Ovary (tissue), 9 donors: ENCODE measurements around the gene TUBB4B. TPM values are rescaled to one million over a fixed set of nuclear protein-coding genes. Genes with fewer than 3 reads are reported as not detected.

Experiments
- DNase-seq, 5 donors: peaks; one replicate each; pipeline ENCODE4 v3.0.0-alpha.2; 2019 to 2020
- H3K27ac ChIP-seq, 2 donors: fragments of 200-600 bp; one replicate each; pipeline versions ENCODE4 v1.5.1 to v1.8.0; 2019 to 2022
- H3K27me3 ChIP-seq: fragments of 200-600 bp; one replicate; pipeline ENCODE4 v1.8.0; 2022
- H3K36me3 ChIP-seq: fragments of 200-600 bp; sonication (generic); one replicate; pipeline ENCODE4 v1.5.1; 2019
- H3K4me1 ChIP-seq: one replicate; pipeline ENCODE4 v1.8.1; 2013; ENCODE audit warnings: mild to moderate bottlenecking, moderate library complexity; ENCODE audit not compliant: insufficient read depth
- H3K4me3 ChIP-seq: fragments of 200-600 bp; sonication (generic); one replicate; pipeline ENCODE4 v1.5.1; 2017
- H3K9me3 ChIP-seq, 2 donors: fragments of 200-600 bp in 1 of 2; sonication (generic) in 1 of 2; one replicate each; pipeline versions ENCODE4 v1.5.1 to v1.8.1; 2013 to 2019; ENCODE audit warnings: mild to moderate bottlenecking in 1 of 2, moderate library complexity in 1 of 2
- EP300 ChIP-seq: sonication (generic); formaldehyde crosslinking; IDR thresholded peaks from one replicate; pipeline ENCODE4 v1.6.1; 2017; ENCODE audit warnings: antibody characterized with exemption
- POLR2A ChIP-seq: fragments of 450-650 bp; IDR thresholded peaks from one replicate; pipeline ENCODE4 v1.6.1; 2017; ENCODE audit warnings: antibody characterized with exemption, mild to moderate bottlenecking, moderate library complexity
- WGBS, 3 donors: extraction: QIAGEN DNeasy Blood & Tissue Kit in 1 of 3; methylation state at CpG; one replicate each; pipeline versions ENCODE4 v1.1.5 to v1.1.7; 2013 to 2017; 5-methylcytosine and 5-hydroxymethylcytosine counted together
- intact Hi-C, 4 donors: fragments of 100-400 bp; cut with DNase I; formaldehyde crosslinking; loops; one replicate each; pipeline versions ENCODE4 v1.11.0 to v1.15.1; 2022 to 2023
- polyA plus RNA-seq, 2 donors: library from polyadenylated mRNA; stranded (reverse); fragments of 200-250 nt in 1 of 2; fragments of 350-450 nt in 1 of 2; fragmentation: Illumina TruSeq in 1 of 2; extraction: RNeasy Lipid Tissue Mini Kit (QIAGEN cat#74804) in 1 of 2; gene quantifications; one replicate each; pipeline ENCODE4 v1.2.3, GENCODE V29; 2013 to 2014
- total RNA-seq, 7 donors: library from RNA; depleted of rRNA in 2 of 7; stranded (reverse); fragments of >200 nt in 2 of 7; fragmentation: NEBNext Ultra II Directional in 3 of 7; extraction: Animal tissue kit (Norgen Biotek cat#: 25700) in 3 of 7; gene quantifications; one replicate each; pipeline versions ENCODE4 v1.1.0 to v1.2.4, GENCODE V29; 2016 to 2023
- TF ChIP-seq, protein P1 (sequence below), 3 donors: fragments of 450-650 bp in 2 of 3; fragments of 200-600 bp in 1 of 3; IDR thresholded peaks; one replicate each; pipeline versions ENCODE4 v1.5.1 to v1.8.0; 2016 to 2022; ENCODE audit warnings: antibody characterized with exemption in 3 of 3, mild to moderate bottlenecking in 1 of 3
- donor health status: DM: no; HTN: no; CAD: no; lungs with moderate emphysema.
- donor health status: DM: no; HTN: no; CAD: no.
- donor health status: Bipolar disorder and iron deficiency.
- donor health status: DM: yes; HTN: yes; CAD: no.
- donor health status: DM: no; HTN: no; CAD: no.
- donor health status: DM: yes; HTN: yes; CAD: no.

TUBB4B gene
- total and polyA plus RNA-seq, 9 donors = 62.8 to 234 (median 135) TPM

DNA sequence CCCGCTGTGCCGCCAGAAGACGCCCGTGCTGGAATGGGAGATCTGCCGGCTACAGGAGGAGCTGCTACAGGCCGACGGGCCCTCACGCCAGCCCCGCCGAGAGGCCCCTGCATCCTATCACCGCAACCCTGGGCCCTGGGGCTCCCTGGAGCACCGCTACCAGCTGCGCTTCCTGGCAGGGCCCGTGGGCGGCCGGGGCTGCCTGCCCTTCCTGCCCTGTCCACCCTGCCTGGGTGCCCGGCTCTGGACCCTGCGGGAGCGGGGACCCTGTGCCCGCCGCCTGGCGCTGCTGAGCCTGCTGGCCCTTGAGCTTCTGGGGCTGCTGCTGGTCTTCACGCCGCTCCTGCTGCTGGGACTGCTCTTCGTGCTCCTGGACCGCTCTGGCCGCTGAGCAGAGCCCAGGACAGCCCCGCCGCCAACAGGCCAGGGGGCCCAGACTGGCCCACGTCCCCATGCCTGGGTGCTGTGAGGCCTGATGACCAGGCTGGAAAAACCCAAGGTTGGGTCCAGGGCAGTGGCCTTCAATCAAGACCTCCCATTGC is 22.8 kb upstream of the TUBB4B start:
- Histone ChIP-seq H3K4me1 (peaks cover 11% of the 10 kb centered on the region), H3K27me3 (no peaks in the 10 kb centered on the region), H3K4me3 (no peak overlapping the region), H3K36me3 (no peaks in the 10 kb centered on the region), H3K9me3 (no peaks in the 10 kb centered on the region), H3K27ac (no peak overlapping the region)
- WGBS, 3 donors = 81 to 92% (median 90%) methylated on average over 20 to 30 of the region's 30 CpGs
- TF ChIP-seq POLR2A = no peak
- TF ChIP-seq, protein P1, sequence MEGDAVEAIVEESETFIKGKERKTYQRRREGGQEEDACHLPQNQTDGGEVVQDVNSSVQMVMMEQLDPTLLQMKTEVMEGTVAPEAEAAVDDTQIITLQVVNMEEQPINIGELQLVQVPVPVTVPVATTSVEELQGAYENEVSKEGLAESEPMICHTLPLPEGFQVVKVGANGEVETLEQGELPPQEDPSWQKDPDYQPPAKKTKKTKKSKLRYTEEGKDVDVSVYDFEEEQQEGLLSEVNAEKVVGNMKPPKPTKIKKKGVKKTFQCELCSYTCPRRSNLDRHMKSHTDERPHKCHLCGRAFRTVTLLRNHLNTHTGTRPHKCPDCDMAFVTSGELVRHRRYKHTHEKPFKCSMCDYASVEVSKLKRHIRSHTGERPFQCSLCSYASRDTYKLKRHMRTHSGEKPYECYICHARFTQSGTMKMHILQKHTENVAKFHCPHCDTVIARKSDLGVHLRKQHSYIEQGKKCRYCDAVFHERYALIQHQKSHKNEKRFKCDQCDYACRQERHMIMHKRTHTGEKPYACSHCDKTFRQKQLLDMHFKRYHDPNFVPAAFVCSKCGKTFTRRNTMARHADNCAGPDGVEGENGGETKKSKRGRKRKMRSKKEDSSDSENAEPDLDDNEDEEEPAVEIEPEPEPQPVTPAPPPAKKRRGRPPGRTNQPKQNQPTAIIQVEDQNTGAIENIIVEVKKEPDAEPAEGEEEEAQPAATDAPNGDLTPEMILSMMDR (IDR thresholded peaks at IDR 0.05) = no peak
- no peak for TF ChIP-seq EP300
- no peak for DNase-seq
- intact Hi-C loops = no loop called here

DNA sequence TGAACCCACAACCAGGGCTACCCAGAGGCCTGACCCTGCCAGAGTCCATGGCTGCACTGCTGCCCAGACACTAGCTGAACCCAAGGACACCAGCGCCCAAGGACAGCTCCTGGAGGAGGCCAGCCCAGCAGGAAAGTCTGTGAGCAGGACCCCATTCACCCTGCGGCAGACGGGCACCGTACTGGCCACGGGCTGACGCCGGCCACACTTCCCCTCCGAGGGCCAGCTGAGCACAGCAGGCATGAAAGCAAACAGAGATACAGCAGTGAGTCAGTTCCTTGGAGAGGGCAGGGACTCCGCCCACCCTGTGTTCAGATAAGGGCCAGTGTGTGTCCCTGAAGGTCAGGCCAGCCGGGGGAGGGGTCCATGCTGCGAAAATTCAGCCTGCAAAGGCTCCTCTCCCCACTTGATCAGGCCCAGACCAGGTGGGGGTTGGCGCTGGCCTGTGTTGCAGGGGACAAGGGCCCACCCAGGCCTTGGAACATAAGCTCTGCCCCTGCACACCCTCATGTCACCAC is 22.3 kb upstream of the TUBB4B start:
- Histone ChIP-seq H3K4me1 (peaks cover 11% of the 10 kb centered on the region), H3K4me3 (no peak overlapping the region), H3K27me3 (no peaks in the 10 kb centered on the region), H3K27ac (no peak overlapping the region), H3K36me3 (no peaks in the 10 kb centered on the region), H3K9me3 (no peaks in the 10 kb centered on the region)
- no peak for DNase-seq
- intact Hi-C loops = no loop called here
- WGBS, 3 donors = 25 to 35% (median 28%) methylated on average over 12 of the region's 12 CpGs
- TF ChIP-seq, protein P1 (IDR thresholded peaks at IDR 0.05) = no peak
- TF ChIP-seq POLR2A (no peak), EP300 (no peak)

DNA sequence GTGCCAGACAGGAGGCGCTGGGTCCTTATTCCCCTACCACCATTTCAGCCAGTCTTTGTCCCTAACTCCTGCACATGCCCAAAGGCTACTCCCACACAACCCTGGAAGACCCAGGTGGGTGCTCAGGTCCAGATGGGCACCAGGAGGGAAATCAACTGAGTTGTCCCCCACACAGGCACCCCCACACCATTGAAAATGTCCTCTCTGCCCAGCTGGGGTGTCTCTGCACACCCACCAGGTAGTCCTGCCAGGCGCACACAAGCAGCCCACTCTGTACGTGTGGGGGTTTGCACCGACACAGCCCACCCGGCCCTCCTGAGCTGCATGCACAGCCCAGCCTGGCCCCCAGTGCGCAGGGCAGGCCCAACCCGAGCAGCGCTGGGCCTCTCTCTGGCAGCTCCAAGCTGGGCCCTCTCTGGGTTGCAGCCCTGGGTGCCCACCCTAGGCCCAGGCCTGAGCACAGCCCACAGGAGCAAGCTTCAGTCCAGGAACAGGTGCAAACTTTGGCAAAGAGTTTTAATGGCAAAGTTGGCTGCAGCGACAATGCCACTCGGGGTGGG is 21.2 kb upstream of the TUBB4B start:
- intact Hi-C loops = loop anchor here in 1 of 4 donors (10.0 kb wide), 1 partner anchor 435 kb away; no protein-coding TSS in a partner anchor
- Histone ChIP-seq H3K4me3 (no peak overlapping the region), H3K36me3 (no peaks in the 10 kb centered on the region), H3K9me3 (no peaks in the 10 kb centered on the region), H3K27ac (no peak overlapping the region), H3K4me1 (peaks cover 11% of the 10 kb centered on the region), H3K27me3 (no peaks in the 10 kb centered on the region)
- TF ChIP-seq EP300 = no peak
- TF ChIP-seq, protein P1 (IDR thresholded peaks at IDR 0.05) = no peak
- no peak for TF ChIP-seq POLR2A
- WGBS, 3 donors = 81 to 89% (median 86%) methylated on average over 10 of the region's 10 CpGs
- no peak for DNase-seq

DNA sequence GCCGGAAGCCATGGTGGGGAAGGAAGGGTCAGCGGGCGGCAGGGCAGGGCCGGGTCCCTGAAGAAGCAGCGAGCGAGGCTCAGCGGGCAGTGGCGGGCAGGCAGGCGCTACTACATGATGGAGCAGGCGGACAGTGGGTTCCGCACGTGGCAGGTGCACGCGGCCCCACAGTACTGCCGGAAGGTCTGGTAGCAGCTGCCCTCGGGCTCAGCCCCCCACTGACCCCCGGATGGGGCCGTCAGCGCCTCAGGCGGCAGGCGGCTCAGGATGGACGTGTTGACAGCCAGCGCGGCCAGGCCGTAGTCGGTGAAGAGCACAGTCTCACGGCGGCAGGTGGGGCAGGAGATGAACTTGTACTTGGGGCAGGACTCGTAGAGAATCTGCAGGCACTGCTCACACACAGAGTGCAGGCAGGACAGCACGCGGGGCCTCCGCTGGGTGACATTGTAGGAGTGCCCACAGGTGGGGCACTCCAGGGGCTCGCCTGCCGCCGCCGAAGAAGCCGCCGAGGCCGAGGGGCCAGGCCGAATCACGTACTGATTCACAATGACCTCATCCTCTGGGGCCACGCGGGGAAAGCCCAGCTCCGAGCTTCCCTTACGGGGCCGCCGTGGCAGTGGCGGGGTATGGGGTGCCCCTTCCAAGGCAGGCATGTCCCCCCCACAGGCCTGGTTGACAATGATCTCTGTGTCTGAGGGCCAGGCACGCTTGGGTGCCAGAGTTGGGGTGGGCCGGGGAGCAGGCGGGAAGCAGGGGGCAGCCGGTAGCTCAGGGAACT is 20.6 kb upstream of the TUBB4B start:
- Histone ChIP-seq H3K36me3 (no peaks in the 10 kb centered on the region), H3K27ac (no peak overlapping the region), H3K27me3 (no peaks in the 10 kb centered on the region), H3K4me1 (peaks cover 11% of the 10 kb centered on the region), H3K4me3 (no peak overlapping the region), H3K9me3 (no peaks in the 10 kb centered on the region)
- intact Hi-C loops = loop anchor here in 1 of 4 donors (10.0 kb wide), 1 partner anchor 436 kb away; no protein-coding TSS in a partner anchor
- DNase-seq = no peak
- TF ChIP-seq EP300 (no peak), POLR2A (no peak)
- TF ChIP-seq, protein P1 (IDR thresholded peaks at IDR 0.05) = no peak
- 84 to 91% (median 90%) methylated on average over 50 to 52 of the region's 52 CpGs for WGBS, 3 donors
